ENCODE results near the gene CALHM3.

CALHM3 gene

GRCh38 chr10:103514244-103514643 lies 35.2 kb upstream of the CALHM3 start:
- TF ChIP-seq, protein P1, sequence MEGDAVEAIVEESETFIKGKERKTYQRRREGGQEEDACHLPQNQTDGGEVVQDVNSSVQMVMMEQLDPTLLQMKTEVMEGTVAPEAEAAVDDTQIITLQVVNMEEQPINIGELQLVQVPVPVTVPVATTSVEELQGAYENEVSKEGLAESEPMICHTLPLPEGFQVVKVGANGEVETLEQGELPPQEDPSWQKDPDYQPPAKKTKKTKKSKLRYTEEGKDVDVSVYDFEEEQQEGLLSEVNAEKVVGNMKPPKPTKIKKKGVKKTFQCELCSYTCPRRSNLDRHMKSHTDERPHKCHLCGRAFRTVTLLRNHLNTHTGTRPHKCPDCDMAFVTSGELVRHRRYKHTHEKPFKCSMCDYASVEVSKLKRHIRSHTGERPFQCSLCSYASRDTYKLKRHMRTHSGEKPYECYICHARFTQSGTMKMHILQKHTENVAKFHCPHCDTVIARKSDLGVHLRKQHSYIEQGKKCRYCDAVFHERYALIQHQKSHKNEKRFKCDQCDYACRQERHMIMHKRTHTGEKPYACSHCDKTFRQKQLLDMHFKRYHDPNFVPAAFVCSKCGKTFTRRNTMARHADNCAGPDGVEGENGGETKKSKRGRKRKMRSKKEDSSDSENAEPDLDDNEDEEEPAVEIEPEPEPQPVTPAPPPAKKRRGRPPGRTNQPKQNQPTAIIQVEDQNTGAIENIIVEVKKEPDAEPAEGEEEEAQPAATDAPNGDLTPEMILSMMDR (IDR thresholded peaks at IDR 0.05; ENCODE audit: low read depth, low read length): no peak
- DNase-seq (ENCODE audit: extremely low read depth, low read depth): no peak

DNA sequence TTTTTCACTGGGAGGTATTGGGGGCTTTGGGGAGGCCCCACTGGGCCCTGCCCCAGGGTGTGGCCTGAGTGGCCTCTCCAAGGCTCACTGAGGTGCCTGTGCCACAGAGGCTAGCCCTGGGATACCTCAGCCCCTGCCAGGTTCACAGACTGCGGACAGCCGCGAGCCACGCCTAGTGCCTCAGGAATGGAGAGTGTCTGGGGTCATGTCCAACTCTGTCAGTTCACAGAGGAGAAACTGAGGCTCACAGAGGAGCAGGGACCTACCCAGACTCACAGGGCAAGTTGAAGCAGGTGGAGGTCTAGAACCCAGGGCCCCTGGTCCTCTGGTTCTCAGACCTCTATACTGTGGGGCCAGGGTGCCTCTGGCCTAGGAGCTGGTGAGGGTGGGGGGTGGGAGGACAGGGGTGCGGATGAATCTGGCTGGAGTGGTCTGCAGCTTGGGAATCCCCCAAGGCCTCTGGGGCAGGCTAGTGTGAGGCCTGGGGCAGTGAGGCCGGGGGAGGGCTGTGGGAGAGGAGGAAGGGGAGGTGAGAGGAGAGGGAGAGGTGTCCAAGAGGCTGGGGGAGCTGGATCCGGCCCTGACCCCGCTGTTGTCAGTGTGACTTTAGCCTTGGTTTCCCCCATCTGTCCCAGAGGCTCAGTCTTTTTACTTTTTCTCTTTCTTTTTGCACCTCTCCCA lies 34.5 kb upstream of the CALHM3 start:
- TF ChIP-seq, protein P1 (IDR thresholded peaks at IDR 0.05; ENCODE audit: low read depth, low read length): no peak
- no peak for DNase-seq (ENCODE audit: extremely low read depth, low read depth)

GRCh38 chr10:103512591-103513379 lies 33.7 kb upstream of the CALHM3 start:
- TF ChIP-seq, protein P1 (IDR thresholded peaks at IDR 0.05; ENCODE audit: low read depth, low read length): no peak
- no peak for DNase-seq (ENCODE audit: extremely low read depth, low read depth)

GRCh38 chr10:103512166-103512565 lies 33.1 kb upstream of the CALHM3 start:
- TF ChIP-seq, protein P1 (IDR thresholded peaks at IDR 0.05; ENCODE audit: low read depth, low read length): no peak
- DNase-seq (ENCODE audit: extremely low read depth, low read depth): no peak

DNA sequence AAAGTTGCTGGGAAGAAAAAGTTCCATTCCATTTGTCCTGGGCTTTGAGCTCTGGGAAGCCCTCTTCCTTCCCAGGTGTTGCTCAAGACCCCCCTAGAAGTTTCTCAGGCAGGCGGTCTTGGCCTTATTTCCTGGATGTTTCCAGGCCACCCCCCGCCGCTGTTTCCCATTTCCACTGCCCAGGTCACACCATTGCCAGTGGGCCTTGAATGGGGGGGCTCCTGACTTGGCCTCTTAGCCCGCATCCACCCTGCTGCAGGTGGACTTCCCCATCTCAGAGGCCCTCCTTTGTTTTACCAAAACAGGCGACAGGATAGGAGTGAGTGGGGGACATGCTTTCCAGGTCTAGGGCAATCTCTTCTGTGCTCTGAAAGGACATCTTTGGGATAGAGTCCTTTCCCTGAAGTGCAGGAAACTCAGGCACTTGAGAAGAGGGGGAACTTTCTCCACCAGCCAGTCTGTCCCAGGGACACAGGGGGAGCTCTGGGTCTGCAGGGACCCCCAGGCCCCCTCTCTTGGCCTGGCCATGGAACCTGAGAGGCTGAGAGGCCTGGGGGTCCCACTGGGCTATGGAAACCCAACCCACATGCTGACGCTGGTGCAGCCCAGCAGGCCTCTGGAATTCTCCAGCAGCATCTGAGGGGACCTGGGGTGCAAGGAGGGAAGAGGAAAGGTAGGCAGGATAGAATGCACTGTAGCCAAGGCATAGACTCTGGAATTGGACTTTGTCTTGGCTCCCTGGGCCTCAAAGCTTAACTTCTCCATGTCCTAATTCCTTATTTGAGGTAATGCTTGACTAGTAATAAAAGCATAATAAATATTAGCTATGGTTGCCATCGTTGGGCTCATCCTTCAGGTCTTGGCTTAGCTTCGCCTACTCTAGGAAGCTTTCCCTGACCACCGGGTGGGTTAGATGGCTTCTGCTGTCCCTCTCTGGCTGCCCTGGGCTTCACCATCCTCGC lies 32.0 kb upstream of the CALHM3 start:
- DNase-seq (ENCODE audit: extremely low read depth, low read depth): no peak
- TF ChIP-seq, protein P1 (IDR thresholded peaks at IDR 0.05; ENCODE audit: low read depth, low read length): no peak

- TF ChIP-seq, protein P1 (IDR thresholded peaks at IDR 0.05; ENCODE audit: low read depth, low read length): no peak
- DNase-seq (ENCODE audit: extremely low read depth, low read depth): no peak
Measured at GRCh38 chr10:103510046-103510685, 31.1 kb upstream of the CALHM3 start.

All from AG09319 (cell line).